ENCODE data around the gene TIPARP.

The TIPARP gene

GRCh38 chr3:156721687-156722618, 47.6 kb downstream of the TIPARP start:
- no peaks in the 10 kb centered on the region; the same call in 1 of the 2 replicates for H3K36me3 ChIP-seq (ENCODE audit: control insufficient read depth, insufficient read depth, low read length)
- no peaks in the 10 kb centered on the region for H3K27me3 ChIP-seq (replicated peaks; ENCODE audit: control insufficient read depth, insufficient read depth, low read length)
- TF ChIP-seq CTCF (IDR thresholded peaks at IDR 0.05; ENCODE audit: insufficient read depth, low read length, poor library complexity, severe bottlenecking): no peak
- no peak for DNase-seq (ENCODE audit: extremely low read depth, insufficient read length)
- H3K4me3 ChIP-seq (replicated peaks; ENCODE audit: low read depth, low read length): no peak overlapping the region

- no peaks in the 10 kb centered on the region for H3K36me3 ChIP-seq (ENCODE audit: control insufficient read depth, insufficient read depth, low read length)
- no peak for DNase-seq (ENCODE audit: extremely low read depth, insufficient read length)
- H3K27me3 ChIP-seq (replicated peaks; ENCODE audit: control insufficient read depth, insufficient read depth, low read length): no peaks in the 10 kb centered on the region
- TF ChIP-seq CTCF (IDR thresholded peaks at IDR 0.05; ENCODE audit: insufficient read depth, low read length, poor library complexity, severe bottlenecking): no peak
- H3K4me3 ChIP-seq (replicated peaks; ENCODE audit: low read depth, low read length): no peak overlapping the region
Measured at GRCh38 chr3:156723182-156723619, 48.8 kb downstream of the TIPARP start.

- no peak for TF ChIP-seq CTCF (IDR thresholded peaks at IDR 0.05; ENCODE audit: insufficient read depth, low read length, poor library complexity, severe bottlenecking)
Measured at GRCh38 chr3:156725682-156726081, 51.3 kb downstream of the TIPARP start.

GRCh38 chr3:156726456-156726855, 52.1 kb downstream of the TIPARP start:
- H3K27me3 ChIP-seq (replicated peaks; ENCODE audit: control insufficient read depth, insufficient read depth, low read length): no peaks in the 10 kb centered on the region
- TF ChIP-seq CTCF (IDR thresholded peaks at IDR 0.05; ENCODE audit: insufficient read depth, low read length, poor library complexity, severe bottlenecking): no peak
- no peak for DNase-seq (ENCODE audit: extremely low read depth, insufficient read length)
- no peak overlapping the region for H3K4me3 ChIP-seq (replicated peaks; ENCODE audit: low read depth, low read length)
- H3K36me3 ChIP-seq (ENCODE audit: control insufficient read depth, insufficient read depth, low read length): no peaks in the 10 kb centered on the region

More at GRCh38 chr3:156725682-156726081, 51.3 kb downstream of the TIPARP start:
- H3K36me3 ChIP-seq (ENCODE audit: control insufficient read depth, insufficient read depth, low read length): no peaks in the 10 kb centered on the region
- no peak for DNase-seq (ENCODE audit: extremely low read depth, insufficient read length)
- H3K27me3 ChIP-seq (replicated peaks; ENCODE audit: control insufficient read depth, insufficient read depth, low read length): no peaks in the 10 kb centered on the region
- no peak overlapping the region for H3K4me3 ChIP-seq (replicated peaks; ENCODE audit: low read depth, low read length)

- DNase-seq (ENCODE audit: extremely low read depth, insufficient read length): no peak
- no peak overlapping the region for H3K4me3 ChIP-seq (replicated peaks; ENCODE audit: low read depth, low read length)
Measured at GRCh38 chr3:156727519-156728205, 53.3 kb downstream of the TIPARP start.

More at GRCh38 chr3:156727519-156728205, 53.3 kb downstream of the TIPARP start:
- Histone ChIP-seq H3K36me3 (ENCODE audit: control insufficient read depth, insufficient read depth, low read length) (no peaks in the 10 kb centered on the region), H3K27me3 (replicated peaks; ENCODE audit: control insufficient read depth, insufficient read depth, low read length) (no peaks in the 10 kb centered on the region)
- TF ChIP-seq CTCF (IDR thresholded peaks at IDR 0.05; ENCODE audit: insufficient read depth, low read length, poor library complexity, severe bottlenecking): no peak

All from GM06990 (cell line).